Stimulated activated CD4-positive, alpha-beta T cell treated with anti-CD3 and anti-CD28 coated beads, Interleukin-15, amount 100 ng/mL, for 24 hours (primary cell): Measurements from ENCODE around the gene AP3S1.

Experiments
- DNase-seq: peaks from one replicate; pipeline ENCODE4 v3.0.0-alpha.2; 2020

Gene AP3S1

GRCh38 chr5:115829913-115830312, 11.8 kb upstream of the AP3S1 start:
- DNase-seq: no peak

DNA sequence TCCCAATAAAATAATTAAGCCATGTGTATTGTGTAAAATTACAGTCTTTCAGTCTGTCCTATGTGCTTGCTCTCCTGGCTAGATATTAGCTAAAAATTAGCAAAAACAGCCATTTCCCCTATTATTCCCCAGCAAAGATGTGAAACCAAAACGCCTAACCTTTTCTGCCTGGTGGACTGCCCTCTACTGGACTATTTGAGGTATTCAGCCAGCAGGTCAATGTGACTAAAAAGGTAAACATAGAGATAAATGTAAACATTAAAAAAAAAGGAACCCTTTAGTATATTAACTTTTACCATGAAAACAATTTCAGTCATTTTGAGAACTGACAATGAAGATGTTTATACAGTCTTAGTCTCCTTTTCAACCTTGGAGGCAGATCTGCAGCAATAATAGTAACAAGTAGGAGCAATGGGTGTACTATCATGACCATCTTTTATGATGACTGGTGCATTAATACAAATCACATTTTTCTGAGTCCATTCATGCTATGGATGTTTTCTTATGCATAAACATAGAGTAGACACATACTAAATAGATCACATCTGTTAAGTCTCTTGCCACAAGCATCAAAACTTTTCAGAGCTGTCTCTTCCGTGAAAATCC, 10.5 kb upstream of the AP3S1 start:
- DNase-seq: peak; percentile 16

DNA sequence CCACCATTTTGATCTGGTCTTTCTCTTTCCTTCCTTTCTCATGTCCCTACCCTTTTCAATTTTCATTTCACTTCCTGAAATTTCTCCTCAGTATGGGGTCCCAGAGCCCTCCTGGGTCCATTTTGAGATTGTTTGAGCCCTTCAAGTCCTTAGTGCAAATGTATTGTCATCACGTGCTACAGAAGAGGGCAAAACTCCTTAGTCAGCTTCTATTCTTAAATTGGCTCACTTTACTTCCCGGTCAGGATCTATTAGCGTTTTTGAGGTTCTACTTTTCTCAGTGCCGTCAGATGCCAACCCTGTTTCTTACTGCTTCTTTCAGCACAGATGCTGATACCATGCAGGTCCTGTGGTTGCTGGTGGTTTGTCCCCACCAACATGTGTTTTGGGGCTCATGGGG, 6.3 kb upstream of the AP3S1 start:
- DNase-seq: no peak

DNA sequence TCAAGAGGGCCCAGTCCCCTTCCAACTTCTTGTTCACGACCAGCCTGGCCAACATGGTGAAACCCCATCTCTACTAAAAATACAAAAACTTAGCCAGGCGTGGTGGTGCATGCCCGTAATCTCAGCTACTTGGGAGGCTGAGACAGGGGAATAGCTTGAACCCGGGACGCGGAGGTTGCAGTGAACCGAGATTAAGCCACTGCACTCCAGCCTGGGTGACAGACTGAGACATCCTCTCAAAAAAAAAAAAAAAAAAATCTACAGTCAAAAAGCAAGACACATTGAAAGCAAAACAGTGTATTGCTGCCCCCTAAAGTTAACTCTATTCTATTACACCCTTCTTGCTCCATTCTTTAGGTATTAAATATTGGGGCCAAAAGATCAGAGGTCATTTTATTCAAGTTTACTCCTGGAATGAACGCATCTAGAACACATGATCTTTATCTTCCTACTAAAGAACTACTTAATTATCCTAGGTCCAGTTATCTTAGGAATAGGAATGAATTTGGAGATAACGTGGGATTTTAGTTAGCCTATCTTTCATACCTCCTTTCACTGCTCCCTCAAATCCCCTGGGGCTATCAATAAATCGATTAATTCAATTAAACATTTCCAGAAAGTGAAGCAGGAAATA, 2.7 kb upstream of the AP3S1 start:
- DNase-seq: peak; percentile 26

DNA sequence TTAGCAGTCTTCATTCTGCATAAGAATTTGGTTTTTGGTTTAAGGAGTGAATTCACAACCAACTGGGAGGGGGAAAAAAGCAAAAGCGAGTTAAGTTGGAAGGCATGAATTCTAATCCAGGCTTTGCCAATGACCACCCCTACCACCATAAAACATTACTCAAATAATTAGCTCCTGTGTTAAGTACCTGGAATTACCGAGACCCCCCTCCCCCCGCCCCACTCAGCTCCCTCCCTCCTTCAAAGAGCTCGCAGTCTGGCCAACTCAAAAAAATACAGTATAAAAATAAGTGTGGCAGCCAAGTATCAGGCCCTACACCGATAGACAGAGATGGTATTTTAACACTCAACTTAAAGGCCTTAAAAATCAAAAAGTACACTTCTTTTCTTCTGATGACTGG, 862 bp upstream of the AP3S1 start:
- no peak for DNase-seq

- no peak for DNase-seq
Observed at GRCh38 chr5:115842089-115842935, 577 bp downstream of the AP3S1 start.

- DNase-seq: no peak
Observed at GRCh38 chr5:115842952-115843351, 1.2 kb downstream of the AP3S1 start.

DNA sequence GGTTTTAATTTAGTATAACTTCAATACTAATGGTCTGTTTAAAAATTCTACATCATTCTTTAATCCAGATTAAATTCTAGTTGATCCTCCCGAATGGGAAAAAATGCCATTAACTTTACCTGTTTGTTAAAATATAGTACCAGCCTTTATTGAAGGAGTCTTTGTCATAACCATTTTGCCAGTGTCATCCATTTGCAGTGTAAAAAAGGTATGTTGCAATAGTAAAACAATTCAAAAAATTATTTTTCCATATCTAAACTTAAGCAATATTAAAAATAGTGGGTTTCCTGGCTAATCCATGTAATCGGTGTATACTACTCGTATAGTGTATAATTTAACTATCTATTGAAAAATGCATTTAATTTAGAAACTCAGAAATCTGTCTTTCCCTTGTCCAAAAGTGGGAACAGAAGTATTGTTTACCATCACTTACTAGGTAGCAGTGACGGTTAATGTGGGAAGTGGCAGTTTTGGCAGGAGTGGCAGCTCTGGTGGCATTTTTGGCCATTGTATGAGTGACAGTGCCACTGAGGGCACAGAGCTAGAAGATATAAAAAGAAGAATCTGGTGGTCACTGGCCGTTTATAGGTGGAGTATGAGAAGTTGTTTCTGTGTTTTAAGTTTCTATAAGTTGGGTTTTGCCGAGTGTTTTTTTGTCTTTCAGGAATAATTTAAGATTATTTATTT, 1.9 kb downstream of the AP3S1 start:
- DNase-seq: no peak

- DNase-seq: no peak
Observed at GRCh38 chr5:115844321-115844817, 2.6 kb downstream of the AP3S1 start.

GRCh38 chr5:115847290-115847689, 5.6 kb downstream of the AP3S1 start:
- DNase-seq: no peak

DNA sequence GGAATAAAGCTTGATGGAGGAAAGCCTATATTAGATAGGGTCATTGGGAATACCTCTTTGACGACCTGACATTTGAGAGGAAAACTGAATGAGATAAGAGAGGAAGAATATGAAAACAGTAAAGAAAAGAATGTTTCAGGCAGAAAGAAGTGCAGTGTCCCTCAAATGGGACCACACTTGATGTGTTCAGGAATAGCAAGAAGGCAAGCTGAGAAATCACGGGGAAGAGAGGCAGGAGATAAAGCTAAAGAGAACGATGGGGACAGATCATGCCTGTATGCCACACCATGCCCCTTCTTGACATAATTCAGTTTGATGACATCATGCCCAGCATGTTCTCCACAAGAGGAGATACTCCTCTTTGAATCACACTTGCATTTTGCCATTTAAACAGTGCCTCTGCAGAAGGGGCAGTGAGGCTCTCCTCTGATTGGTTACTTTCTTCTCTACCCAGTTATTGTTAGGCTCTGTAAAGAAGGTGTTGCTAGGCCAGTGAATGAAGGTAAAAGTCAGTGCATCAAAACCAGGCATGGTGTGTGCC, 7.6 kb downstream of the AP3S1 start:
- DNase-seq: no peak

DNA sequence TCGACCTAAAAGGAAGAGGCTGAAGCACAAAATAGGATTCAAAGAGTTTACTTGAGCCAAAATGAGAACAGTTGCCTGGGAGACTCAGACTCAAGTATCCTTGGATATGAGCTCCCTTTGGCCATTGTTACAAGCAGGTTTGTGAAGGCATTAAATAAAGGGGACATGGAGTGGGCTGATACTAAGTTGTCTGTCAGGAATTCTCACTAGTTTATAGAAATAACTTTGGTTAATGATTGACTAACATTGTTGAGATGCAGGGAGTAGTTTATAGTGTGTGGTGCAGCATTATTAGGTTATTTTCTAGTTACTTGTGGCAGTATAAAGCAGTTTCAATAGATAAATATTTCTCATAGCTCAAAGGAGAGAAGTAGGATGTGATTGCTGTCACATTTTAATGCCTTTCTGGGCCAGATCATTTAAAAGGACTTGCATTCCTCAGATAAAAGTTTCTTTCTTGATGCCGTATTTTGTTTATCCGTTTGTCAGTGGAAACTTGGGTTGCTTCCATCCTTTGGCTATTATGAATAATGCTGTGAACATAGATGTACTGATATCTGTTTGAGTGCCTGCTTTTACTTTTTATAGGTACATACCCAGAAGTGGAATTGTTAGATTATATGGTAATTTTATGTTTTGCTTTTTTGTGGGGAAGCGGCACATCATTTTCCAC, 9.1 kb downstream of the AP3S1 start:
- no peak for DNase-seq

GRCh38 chr5:115854139-115854538, 12.4 kb downstream of the AP3S1 start:
- no peak for DNase-seq

- no peak for DNase-seq
Observed at GRCh38 chr5:115855959-115856358, 14.2 kb downstream of the AP3S1 start.

DNA sequence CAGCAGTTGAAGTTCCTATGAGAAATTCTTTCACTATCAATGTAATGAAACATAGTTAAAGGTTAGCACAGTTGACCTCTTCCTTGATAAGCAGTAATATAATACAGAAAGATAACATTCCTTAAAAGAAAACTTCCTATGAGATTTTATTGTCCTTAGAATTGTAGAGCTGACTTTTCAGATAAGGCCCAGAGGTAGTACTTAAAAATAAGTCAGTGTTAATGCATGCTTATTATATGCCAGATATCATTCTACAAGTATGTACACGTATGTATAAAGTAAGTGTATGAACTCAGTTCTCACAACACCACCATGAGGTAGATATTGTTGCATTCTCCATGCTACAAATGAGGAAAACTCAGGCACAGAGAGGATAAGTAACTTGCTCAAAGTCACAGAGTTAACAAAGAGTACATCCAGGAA, 15.3 kb downstream of the AP3S1 start:
- DNase-seq: no peak

DNA sequence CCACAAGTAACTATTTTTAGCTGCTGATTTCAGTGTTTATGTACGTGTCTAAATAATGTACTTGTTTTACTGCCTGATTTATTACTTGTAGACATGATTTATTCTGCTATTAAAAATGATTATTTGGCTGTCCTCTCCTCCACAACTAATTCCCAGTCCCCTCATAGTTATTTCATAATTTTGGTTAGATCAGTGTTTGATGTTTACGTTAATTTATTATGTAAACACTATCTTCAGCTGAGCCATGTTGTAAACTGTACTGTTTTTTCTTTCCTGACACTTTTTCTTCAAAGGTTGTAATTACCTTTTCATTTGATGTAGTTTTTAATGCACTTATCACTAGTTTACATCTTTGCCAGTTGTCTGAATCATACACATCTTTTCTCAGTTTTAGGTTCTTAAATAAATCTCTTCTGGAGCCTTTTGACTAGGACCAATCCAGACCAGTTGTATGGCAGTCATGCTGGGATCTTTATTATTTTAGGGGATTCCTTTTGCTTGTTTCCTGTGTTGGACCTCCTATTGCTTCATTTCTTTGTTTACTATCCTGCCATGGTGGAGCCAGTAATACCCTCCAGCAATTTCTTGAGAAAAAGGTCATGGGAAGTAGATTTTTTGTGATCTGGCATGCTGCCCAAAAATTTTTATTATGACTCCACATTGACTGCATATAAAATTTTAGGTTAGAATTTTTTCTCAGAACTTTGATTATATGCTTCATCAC, 16.1 kb downstream of the AP3S1 start:
- DNase-seq: no peak

DNA sequence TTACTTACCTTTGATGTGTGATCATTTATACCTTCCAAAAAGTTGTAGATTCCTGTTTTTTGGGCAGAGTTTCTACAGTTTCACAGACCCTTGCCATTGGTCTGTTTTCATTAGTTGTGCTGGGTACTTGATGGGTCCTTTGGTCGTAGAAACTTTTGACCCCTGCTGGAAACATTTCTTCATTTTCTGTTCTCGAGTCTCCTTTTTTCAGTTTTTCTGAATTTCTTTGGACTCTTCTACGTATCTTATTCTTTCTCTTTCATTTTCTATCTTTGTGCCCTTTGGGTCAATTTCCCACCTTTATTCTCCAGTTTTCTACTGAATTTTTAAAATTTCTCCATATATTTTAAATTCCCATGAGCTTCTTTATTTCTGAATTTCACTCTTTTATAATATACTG, 16.7 kb downstream of the AP3S1 start:
- DNase-seq: no peak

DNA sequence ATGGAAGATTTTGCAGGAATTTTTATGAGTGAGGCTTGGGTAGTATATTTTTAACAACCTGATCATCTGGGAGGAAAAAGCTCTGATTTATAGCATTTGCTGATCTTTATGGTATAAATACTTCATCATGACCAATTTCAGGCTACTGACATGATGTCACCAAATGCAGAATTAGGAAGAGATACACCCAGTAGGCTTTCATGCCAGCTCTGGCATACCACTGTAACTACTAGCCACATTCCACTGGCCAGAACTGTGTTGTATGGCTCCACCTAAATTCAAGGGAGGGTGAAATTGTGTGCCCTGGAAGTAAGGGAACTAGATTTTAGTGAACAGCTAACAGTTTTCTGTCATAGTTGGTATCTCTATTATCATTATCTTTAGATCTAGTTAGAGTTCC, 17.6 kb downstream of the AP3S1 start:
- DNase-seq: no peak

- no peak for DNase-seq
Observed at GRCh38 chr5:115869256-115869795, 27.6 kb downstream of the AP3S1 start.

- no peak for DNase-seq
Observed at GRCh38 chr5:115872447-115872846, 30.7 kb downstream of the AP3S1 start.

GRCh38 chr5:115873392-115873791, 31.7 kb downstream of the AP3S1 start:
- DNase-seq: no peak
